ENCODE results near the gene SLC17A9. TPM values are rescaled to one million over a fixed set of nuclear protein-coding genes. Genes with fewer than 3 reads are reported as not detected.
A peak's percentile ranks its signal among the peaks of the same experiment; 100 is the strongest.
"Not testable (repeated sequence)": the region's sequence is repeated elsewhere in the genome, so short reads cannot be mapped to it uniquely, and the experiment has no call there.

Gene SLC17A9
- total and polyA plus RNA-seq, 2 experiments from 2014 or later: 32.0 to 39.3 TPM

DNA sequence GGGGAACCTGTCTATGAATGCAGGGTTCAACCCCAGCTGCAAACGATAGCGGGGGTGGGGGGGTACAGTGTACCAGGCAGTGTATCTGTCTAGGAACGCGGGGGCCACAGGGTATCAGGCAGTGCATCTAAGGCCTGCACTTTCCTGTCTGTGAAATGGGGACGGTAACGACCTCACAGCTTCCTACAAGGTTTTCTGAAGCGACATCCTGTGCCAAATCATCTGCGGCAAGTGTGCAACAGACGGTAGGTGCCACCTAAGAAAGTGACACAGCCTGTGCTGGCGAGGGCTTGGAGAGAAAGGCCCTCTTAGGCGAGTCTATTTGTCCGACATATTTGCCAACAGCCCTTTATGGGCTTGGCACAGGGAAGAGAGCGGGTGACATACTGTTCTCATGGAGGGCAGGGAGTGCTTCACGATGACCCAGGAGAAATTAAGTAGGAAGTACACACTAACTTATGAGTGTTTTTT lies 30.0 kb upstream of the SLC17A9 start (continued):
- TF ChIP-seq, protein P1, sequence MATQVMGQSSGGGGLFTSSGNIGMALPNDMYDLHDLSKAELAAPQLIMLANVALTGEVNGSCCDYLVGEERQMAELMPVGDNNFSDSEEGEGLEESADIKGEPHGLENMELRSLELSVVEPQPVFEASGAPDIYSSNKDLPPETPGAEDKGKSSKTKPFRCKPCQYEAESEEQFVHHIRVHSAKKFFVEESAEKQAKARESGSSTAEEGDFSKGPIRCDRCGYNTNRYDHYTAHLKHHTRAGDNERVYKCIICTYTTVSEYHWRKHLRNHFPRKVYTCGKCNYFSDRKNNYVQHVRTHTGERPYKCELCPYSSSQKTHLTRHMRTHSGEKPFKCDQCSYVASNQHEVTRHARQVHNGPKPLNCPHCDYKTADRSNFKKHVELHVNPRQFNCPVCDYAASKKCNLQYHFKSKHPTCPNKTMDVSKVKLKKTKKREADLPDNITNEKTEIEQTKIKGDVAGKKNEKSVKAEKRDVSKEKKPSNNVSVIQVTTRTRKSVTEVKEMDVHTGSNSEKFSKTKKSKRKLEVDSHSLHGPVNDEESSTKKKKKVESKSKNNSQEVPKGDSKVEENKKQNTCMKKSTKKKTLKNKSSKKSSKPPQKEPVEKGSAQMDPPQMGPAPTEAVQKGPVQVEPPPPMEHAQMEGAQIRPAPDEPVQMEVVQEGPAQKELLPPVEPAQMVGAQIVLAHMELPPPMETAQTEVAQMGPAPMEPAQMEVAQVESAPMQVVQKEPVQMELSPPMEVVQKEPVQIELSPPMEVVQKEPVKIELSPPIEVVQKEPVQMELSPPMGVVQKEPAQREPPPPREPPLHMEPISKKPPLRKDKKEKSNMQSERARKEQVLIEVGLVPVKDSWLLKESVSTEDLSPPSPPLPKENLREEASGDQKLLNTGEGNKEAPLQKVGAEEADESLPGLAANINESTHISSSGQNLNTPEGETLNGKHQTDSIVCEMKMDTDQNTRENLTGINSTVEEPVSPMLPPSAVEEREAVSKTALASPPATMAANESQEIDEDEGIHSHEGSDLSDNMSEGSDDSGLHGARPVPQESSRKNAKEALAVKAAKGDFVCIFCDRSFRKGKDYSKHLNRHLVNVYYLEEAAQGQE (IDR thresholded peaks at IDR 0.05; ENCODE audit: unreplicated experiment): no peak
- TF ChIP-seq, protein P2, sequence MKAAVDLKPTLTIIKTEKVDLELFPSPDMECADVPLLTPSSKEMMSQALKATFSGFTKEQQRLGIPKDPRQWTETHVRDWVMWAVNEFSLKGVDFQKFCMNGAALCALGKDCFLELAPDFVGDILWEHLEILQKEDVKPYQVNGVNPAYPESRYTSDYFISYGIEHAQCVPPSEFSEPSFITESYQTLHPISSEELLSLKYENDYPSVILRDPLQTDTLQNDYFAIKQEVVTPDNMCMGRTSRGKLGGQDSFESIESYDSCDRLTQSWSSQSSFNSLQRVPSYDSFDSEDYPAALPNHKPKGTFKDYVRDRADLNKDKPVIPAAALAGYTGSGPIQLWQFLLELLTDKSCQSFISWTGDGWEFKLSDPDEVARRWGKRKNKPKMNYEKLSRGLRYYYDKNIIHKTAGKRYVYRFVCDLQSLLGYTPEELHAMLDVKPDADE (IDR thresholded peaks at IDR 0.05): no peak
- no peak for TF ChIP-seq NANOG (IDR thresholded peaks at IDR 0.05; ENCODE audit: borderline replicate concordance)
- TF ChIP-seq JUNB (IDR thresholded peaks at IDR 0.05; ENCODE audit: unreplicated experiment): no peak
- no peak for TF ChIP-seq STAT1 (IDR thresholded peaks at IDR 0.05; ENCODE audit: unreplicated experiment)
- no peak for TF ChIP-seq EZH2phosphoT487 (IDR thresholded peaks at IDR 0.05; ENCODE audit: unreplicated experiment)
- TF ChIP-seq, protein P3, sequence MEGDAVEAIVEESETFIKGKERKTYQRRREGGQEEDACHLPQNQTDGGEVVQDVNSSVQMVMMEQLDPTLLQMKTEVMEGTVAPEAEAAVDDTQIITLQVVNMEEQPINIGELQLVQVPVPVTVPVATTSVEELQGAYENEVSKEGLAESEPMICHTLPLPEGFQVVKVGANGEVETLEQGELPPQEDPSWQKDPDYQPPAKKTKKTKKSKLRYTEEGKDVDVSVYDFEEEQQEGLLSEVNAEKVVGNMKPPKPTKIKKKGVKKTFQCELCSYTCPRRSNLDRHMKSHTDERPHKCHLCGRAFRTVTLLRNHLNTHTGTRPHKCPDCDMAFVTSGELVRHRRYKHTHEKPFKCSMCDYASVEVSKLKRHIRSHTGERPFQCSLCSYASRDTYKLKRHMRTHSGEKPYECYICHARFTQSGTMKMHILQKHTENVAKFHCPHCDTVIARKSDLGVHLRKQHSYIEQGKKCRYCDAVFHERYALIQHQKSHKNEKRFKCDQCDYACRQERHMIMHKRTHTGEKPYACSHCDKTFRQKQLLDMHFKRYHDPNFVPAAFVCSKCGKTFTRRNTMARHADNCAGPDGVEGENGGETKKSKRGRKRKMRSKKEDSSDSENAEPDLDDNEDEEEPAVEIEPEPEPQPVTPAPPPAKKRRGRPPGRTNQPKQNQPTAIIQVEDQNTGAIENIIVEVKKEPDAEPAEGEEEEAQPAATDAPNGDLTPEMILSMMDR (conservative IDR thresholded peaks at IDR 0.05; ENCODE audit: low read depth in 2 of 2): no peak

DNA sequence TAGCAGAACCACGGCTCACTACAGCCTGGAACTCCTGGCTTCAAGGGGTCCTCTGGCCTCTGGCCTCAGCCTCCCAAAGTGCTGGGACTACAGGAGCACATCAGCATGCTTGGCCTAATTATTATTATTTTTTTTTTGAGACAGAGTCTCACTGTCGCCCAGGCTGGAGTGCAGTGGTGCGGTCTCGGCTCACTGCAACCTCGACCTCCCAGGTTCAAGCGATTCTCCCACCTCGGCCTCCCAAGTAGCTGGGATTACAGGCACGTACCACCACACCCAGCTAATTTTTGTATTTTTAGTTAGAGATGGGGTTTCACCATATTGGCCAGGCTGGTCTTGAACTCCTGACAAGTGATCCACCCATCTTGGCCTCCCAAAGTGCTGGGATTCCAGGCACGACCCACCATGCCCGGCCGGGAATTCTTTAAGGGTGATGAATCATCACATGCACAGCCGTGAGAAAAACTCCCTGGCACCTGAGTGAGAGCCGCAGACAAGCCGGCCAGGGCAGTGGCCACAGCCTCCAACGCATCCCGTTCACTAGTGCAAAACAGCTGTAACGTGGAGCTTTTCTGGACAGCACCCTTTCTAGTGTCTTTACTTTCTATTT lies 29.3 kb upstream of the SLC17A9 start:
- Histone ChIP-seq H3K79me2 (replicated peaks; ENCODE audit: insufficient read depth) (peaks cover 98% of the 10 kb centered on the region), H4K20me1 (replicated peaks; ENCODE audit: insufficient read depth) (peaks cover 65% of the 10 kb centered on the region), H3K4me1 (ENCODE audit: insufficient read depth) (peaks cover 76% of the 10 kb centered on the region), H3K4me3 (peak overlapping the region; percentile 95), H3K27ac (ENCODE audit: low read depth) (peak overlapping the region; percentile 57), H3F3A (replicated peaks; ENCODE audit: low read depth) (peaks cover 54% of the 10 kb centered on the region), H3K4me2 (peak overlapping the region; percentile 97)
- H3K36me3 Mint-ChIP-seq (ENCODE audit: low read depth): peaks cover 15% of the 10 kb centered on the region; the same call in 2 of the 3 replicates
- peak overlapping the region; percentile 45; the same call in 2 of the 3 replicates for H3K4me3 Mint-ChIP-seq
- DNase-seq (ENCODE audit: low spot score): peak; percentile 64
- H3K4me1 Mint-ChIP-seq: peaks cover 64% of the 10 kb centered on the region
- not testable (repeated sequence) for H3K27me3 ChIP-seq (ENCODE audit: insufficient read depth); ATAC-seq; H3K9me3 Mint-ChIP-seq; H2AFZ ChIP-seq; H3K36me3 ChIP-seq (ENCODE audit: insufficient read depth); H3K9me2 ChIP-seq (ENCODE audit: insufficient read depth)
- peak overlapping the region; percentile 35; the same call in 1 of the 2 replicates for H3K27ac Mint-ChIP-seq
- H3K27me3 Mint-ChIP-seq (ENCODE audit: insufficient read depth, low read depth, poor library complexity): peaks cover 22% of the 10 kb centered on the region
